Measurements from ENCODE around the gene ARHGAP30.
A peak's percentile ranks its signal among the peaks of the same experiment; 100 is the strongest.
"Not testable (repeated sequence)": the region's sequence is repeated elsewhere in the genome, so short reads cannot be mapped to it uniquely, and the experiment has no call there.

Gene ARHGAP30

GRCh38 chr1:161039546-161039945 is 30.1 kb downstream of the ARHGAP30 start:
- DNase-seq (ENCODE audit: low spot score): no peak

GRCh38 chr1:161039154-161039545 is 30.5 kb downstream of the ARHGAP30 start:
- no peak for DNase-seq (ENCODE audit: low spot score)

GRCh38 chr1:161038523-161039153 is 31.1 kb downstream of the ARHGAP30 start, which contains the start of gene TSTD1:
TSS of gene TSTD1 (minus strand) at chr1:161038964. CDS start at chr1:161038889, 75 bp downstream.
- peak; percentile 84 for DNase-seq (ENCODE audit: low spot score)

- DNase-seq (ENCODE audit: low spot score): no peak
Measured at GRCh38 chr1:161037661-161038522, 31.8 kb downstream of the ARHGAP30 start.

GRCh38 chr1:161033751-161034150 is 35.9 kb downstream of the ARHGAP30 start:
- DNase-seq (ENCODE audit: low spot score): peak; percentile 45

- no peak for DNase-seq (ENCODE audit: low spot score)
Measured at GRCh38 chr1:161032409-161032808, 37.3 kb downstream of the ARHGAP30 start.

GRCh38 chr1:161031874-161032273 is 37.8 kb downstream of the ARHGAP30 start:
- DNase-seq (ENCODE audit: low spot score): no peak

GRCh38 chr1:161029466-161029865 is 40.2 kb downstream of the ARHGAP30 start:
- not testable (repeated sequence) for DNase-seq (ENCODE audit: low spot score)

- DNase-seq (ENCODE audit: low spot score): not testable (repeated sequence)
Measured at GRCh38 chr1:161026954-161027353, 42.7 kb downstream of the ARHGAP30 start.

GRCh38 chr1:161022432-161022831 is 47.3 kb downstream of the ARHGAP30 start:
- not testable (repeated sequence) for DNase-seq (ENCODE audit: low spot score)

GRCh38 chr1:161021970-161022353 is 47.7 kb downstream of the ARHGAP30 start:
- DNase-seq (ENCODE audit: low spot score): no peak

- peak; percentile 93 for DNase-seq (ENCODE audit: low spot score)
Measured at GRCh38 chr1:161021165-161021969, 48.3 kb downstream of the ARHGAP30 start.

GRCh38 chr1:161020509-161021164 is 49.1 kb downstream of the ARHGAP30 start, which contains the start of gene F11R:
TSS of gene F11R (minus strand) at chr1:161021152. CDS start at chr1:161021073, 79 bp downstream.
- DNase-seq (ENCODE audit: low spot score): peak; percentile 31

GRCh38 chr1:161019751-161020495 is 49.8 kb downstream of the ARHGAP30 start:
- DNase-seq (ENCODE audit: low spot score): no peak

GRCh38 chr1:161019111-161019660 is 50.5 kb downstream of the ARHGAP30 start:
- not testable (repeated sequence) for DNase-seq (ENCODE audit: low spot score)

- DNase-seq (ENCODE audit: low spot score): no peak
Measured at GRCh38 chr1:161018631-161018930, 51.1 kb downstream of the ARHGAP30 start.

GRCh38 chr1:161017756-161018630 is 51.7 kb downstream of the ARHGAP30 start:
- DNase-seq (ENCODE audit: low spot score): no peak

GRCh38 chr1:161017181-161017580 is 52.5 kb downstream of the ARHGAP30 start:
- not testable (repeated sequence) for DNase-seq (ENCODE audit: low spot score)

GRCh38 chr1:161016683-161017082 is 53.0 kb downstream of the ARHGAP30 start:
- DNase-seq (ENCODE audit: low spot score): not testable (repeated sequence)

Measured in CD4-positive, alpha-beta T cell treated with Interleukin-15 for 4 hours (primary cell).